ENCODE results near the gene CBARP.

CBARP gene
- total RNA-seq, result 0 to 0.92 (median 0.58) reads per million in 3 experiments

GRCh38 chr19:1237754-1238368 is at the start of gene CBARP:
CBARP (minus strand) TSS chr19:1238005; CDS start chr19:1236100, 1,905 bp downstream.
- no peak for DNase-seq

GRCh38 chr19:1286487-1287353 is 48.9 kb upstream of the CBARP start:
- DNase-seq, result no peak

- DNase-seq, result no peak
These were observed 48.0 kb upstream of the CBARP start, which contains the start of gene EFNA2 for GRCh38 chr19:1285737-1286360. EFNA2 (plus strand) TSS chr19:1285873; CDS start chr19:1286169, 296 bp downstream.

- DNase-seq, result no peak
These were observed 47.4 kb upstream of the CBARP start for GRCh38 chr19:1284979-1285736.

GRCh38 chr19:1284293-1284978 is 46.6 kb upstream of the CBARP start:
- no peak for DNase-seq

GRCh38 chr19:1283917-1284292 is 46.1 kb upstream of the CBARP start:
- DNase-seq, result no peak

- no peak for DNase-seq
These were observed 45.6 kb upstream of the CBARP start for GRCh38 chr19:1283207-1283916.

GRCh38 chr19:1282588-1283206 is 44.9 kb upstream of the CBARP start:
- no peak for DNase-seq

GRCh38 chr19:1281569-1282287 is 43.9 kb upstream of the CBARP start:
- no peak for DNase-seq

- no peak for DNase-seq
These were observed 43.1 kb upstream of the CBARP start for GRCh38 chr19:1280636-1281568.

- DNase-seq, result peak; percentile 68
These were observed 42.1 kb upstream of the CBARP start for GRCh38 chr19:1279782-1280341.

- no peak for DNase-seq
These were observed 41.2 kb upstream of the CBARP start for GRCh38 chr19:1278713-1279660.

GRCh38 chr19:1278074-1278473 is 40.3 kb upstream of the CBARP start:
- no peak for DNase-seq

GRCh38 chr19:1277061-1277460 is 39.3 kb upstream of the CBARP start:
- no peak for DNase-seq

GRCh38 chr19:1276628-1277022 is 38.8 kb upstream of the CBARP start:
- DNase-seq, result peak; percentile 48

GRCh38 chr19:1275976-1276627 is 38.3 kb upstream of the CBARP start:
- no peak for DNase-seq

Measured in central memory CD4-positive, alpha-beta T cell (primary cell).